Retinal pigment epithelial cell (primary cell): ENCODE data around the gene OR10A2.
"Not testable (repeated sequence)": the region's sequence is repeated elsewhere in the genome, so short reads cannot be mapped to it uniquely, and the experiment has no call there.

Source experiments
- DNase-seq: peaks from one replicate; pipeline ENCODE4 v3.0.0-alpha.2; 2010; ENCODE audit warnings: low read depth
- H3K4me3 ChIP-seq: 2 replicates; pipeline ENCODE4 v1.5.1; 2011; ENCODE audit warnings: mild to moderate bottlenecking, low read length, control low read depth, moderate library complexity
- CTCF ChIP-seq: conservative IDR thresholded peaks from 2 replicates; pipeline ENCODE4 v1.5.1; 2011; ENCODE audit warnings: low read depth, low read length, control low read depth, inconsistent platforms

The OR10A2 gene

GRCh38 chr11:6833356-6833755 lies 29.5 kb upstream of the OR10A2 start:
- no peak for DNase-seq
- no peak for TF ChIP-seq CTCF
- H3K4me3 ChIP-seq: no peak overlapping the region

- no peak for DNase-seq
- no peak overlapping the region for H3K4me3 ChIP-seq
- TF ChIP-seq CTCF: no peak
These were observed 28.8 kb upstream of the OR10A2 start for GRCh38 chr11:6834021-6834420.

DNA sequence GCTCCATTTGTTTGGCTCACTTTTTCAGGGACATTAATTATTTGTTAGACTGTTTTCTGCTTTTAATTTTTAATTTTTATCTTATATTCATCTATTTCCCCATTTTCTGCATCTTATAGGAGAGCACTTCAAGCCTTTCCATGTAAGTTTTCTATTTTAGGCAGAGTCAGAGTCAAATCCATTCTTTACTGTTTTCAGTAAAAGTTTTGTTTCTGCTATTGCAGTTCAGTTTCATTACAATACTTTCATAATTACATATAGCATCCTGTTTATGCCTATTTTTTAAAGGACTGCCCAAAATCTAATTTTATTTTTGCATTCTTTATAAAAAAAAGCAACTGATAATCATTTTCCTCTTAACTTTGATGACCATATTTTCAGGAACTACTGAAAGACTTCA lies 21.2 kb upstream of the OR10A2 start:
- no peak for TF ChIP-seq CTCF
- no peak for DNase-seq
- H3K4me3 ChIP-seq: no peak overlapping the region

DNA sequence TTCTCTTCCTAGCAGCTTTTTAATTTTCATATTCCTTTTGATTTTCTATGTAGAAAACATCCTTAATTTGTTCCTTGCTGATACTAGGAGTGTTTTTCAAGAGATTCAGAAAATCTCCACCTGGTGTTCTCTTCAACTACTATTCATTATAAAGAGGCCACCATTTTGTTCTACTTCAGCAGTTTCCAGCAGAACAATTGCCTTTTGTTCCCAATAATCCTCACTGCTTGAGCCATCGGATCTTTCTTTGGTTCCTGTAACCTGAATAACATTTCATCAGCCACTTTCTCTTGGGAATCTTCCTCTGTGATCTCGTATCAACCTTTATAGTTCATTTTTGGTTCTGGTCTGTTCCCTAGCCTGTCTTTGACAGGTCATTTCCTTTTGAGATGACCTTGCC lies 19.2 kb upstream of the OR10A2 start:
- no peak for TF ChIP-seq CTCF
- no peak overlapping the region for H3K4me3 ChIP-seq
- DNase-seq: no peak

- TF ChIP-seq CTCF: no peak
- no peak for DNase-seq
- no peak overlapping the region for H3K4me3 ChIP-seq
These were observed 18.5 kb upstream of the OR10A2 start for GRCh38 chr11:6844356-6844755.

- TF ChIP-seq CTCF: no peak
- no peak within 1 kb of the TSS for H3K4me3 ChIP-seq
- DNase-seq: no peak
These were observed 17.5 kb upstream of the OR10A2 start, which contains the start of gene OR10A5 for GRCh38 chr11:6845383-6845782. Gene OR10A5, plus strand, starts transcription at chr11:6845683. Its CDS starts 0 bp downstream, at chr11:6845683.

GRCh38 chr11:6850526-6850925 lies 12.3 kb upstream of the OR10A2 start:
- no peak for TF ChIP-seq CTCF
- no peak overlapping the region for H3K4me3 ChIP-seq
- DNase-seq: no peak

DNA sequence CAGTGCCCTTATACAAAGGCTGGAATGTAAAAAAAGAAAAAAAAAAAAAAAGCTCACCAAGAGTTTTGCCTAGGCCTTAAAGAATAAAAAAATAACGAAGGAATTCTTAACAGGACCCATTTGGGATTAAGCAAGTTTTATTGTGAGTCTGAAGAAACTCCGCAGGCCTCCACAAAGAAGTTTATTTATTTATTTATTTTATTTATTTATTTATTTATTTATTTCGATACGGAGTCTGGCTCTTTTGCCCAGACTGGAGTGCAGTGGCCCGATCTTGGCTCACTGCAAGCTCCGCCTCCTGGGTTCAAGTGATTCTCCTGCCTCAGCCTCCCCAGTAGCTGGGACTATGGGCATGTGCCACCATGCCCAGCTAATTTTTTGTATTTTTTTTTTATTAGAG lies 8.1 kb upstream of the OR10A2 start:
- H3K4me3 ChIP-seq, DNase-seq: not testable (repeated sequence)
